Adipose tissue (tissue), 3 donors: ENCODE measurements around the gene TTL. TPM values are rescaled to one million over a fixed set of nuclear protein-coding genes. Genes with fewer than 3 reads are reported as not detected.
A peak's percentile ranks its signal among the peaks of the same experiment; 100 is the strongest.
"Not testable (repeated sequence)": the region's sequence is repeated elsewhere in the genome, so short reads cannot be mapped to it uniquely, and the experiment has no call there.

Experiments used
- H3K27ac ChIP-seq: one replicate; pipeline ENCODE4 v1.5.1; 2013; ENCODE audit warnings: low read depth, low read length
- WGBS, 3 donors: extraction: QIAGEN DNeasy Blood & Tissue Kit; methylation state at CpG; one replicate each; pipeline ENCODE4 v1.1.7; 2013; 5-methylcytosine and 5-hydroxymethylcytosine counted together
- polyA plus RNA-seq, 3 donors: library from polyadenylated mRNA; stranded (reverse); fragments of 200-250 nt; gene quantifications; one replicate each; pipeline ENCODE4 v1.2.3, GENCODE V29; 2013
- donor health status: healthy with polysubstance abuse.
- donor health status: Bipolar disorder and iron deficiency.
- donor health status: healthy.

The TTL gene
- polyA plus RNA-seq, 3 donors, result 3.7 to 10.8 (median 9.9) TPM

DNA sequence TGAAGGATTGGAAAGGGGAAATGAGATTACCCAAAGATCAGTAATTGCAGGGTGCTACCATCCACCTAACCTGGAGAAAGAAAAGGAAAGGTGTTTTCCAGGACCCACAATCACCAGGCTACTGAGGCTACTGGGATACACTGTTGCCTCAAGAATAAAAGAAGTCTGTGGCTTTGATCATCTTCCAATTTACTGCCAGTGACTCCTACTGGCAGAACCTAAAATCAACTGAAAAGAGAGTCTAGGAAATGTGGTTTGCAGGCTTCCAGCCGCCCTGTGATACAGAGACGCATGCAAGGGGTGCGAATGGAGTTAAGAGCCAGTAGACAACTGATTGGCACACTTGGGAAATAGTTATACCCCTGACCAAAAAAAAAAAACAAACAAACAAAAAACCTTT is 16.6 kb upstream of the TTL start:
- 63 to 80% (median 71%) methylated on average over 3 of the region's 3 CpGs for WGBS, 3 donors
- no peak overlapping the region for H3K27ac ChIP-seq

DNA sequence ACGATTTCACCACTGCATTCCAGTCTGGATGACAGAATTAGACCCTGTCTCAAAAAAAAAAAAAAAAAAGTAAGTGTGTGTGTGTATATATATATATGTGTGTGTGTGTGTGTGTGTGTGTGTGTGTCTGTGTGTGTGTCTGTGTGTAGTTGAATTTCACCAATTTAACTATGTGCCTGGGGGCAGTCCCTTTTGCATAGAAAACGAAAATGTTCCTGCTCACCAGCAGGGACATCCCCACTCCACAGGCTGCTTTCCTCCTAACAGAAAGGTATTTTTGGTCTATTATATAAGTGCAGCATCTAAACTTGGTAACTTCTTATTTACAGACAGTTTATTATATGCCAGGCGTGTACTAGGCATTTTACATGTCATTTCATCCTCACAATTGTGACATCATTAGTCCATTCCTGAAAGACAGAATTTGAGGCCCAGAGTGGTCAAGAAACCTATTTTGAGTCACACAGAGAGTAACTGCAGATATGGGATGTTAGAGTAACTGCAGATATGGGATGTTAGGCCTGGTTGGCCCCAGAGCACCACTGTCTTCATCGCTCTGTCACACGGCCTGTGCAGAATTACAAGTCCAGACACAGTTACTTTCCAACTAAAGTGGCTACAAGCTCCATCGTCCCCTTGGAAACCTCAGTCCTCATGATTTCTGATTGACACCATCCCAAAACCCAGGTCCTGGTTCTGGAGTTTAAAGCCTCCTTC is 9.3 kb upstream of the TTL start:
- no peak overlapping the region for H3K27ac ChIP-seq
- WGBS, 3 donors, result 87 to 88% (median 87%) methylated on average over 6 of the region's 6 CpGs

DNA sequence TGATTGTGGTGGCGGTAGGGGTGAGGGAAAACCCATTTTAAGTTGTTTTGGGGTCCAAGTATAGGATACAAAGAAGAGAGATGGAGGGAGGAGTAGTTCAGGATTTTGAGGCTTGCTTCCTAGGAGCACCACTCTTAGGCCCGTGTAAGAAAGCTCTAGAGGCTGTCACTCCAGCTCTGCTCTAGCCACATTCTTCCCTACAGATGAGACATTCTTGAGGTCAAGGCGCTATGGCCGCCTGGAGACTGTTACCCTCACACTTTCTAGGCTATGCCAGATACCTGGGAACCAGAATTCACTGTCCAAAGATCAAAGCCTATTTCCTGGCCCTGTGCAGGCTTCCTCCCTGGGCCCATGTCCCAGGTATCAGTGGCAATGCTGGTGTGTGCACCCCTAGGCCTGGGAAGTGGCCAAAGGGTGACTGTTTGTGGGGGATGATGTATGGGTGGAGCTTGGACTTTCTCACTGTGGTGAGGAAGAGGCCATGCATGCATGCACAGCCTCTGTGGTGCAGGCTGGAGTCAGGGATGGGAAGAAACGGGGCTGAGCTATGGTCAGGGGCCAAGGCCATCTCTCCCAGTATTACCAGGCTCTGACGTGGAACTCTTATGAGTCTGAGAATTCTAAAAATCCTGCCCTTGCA is 7.0 kb upstream of the TTL start:
- WGBS, 3 donors, result 73 to 84% (median 74%) methylated on average over 6 of the region's 6 CpGs
- no peak overlapping the region for H3K27ac ChIP-seq

DNA sequence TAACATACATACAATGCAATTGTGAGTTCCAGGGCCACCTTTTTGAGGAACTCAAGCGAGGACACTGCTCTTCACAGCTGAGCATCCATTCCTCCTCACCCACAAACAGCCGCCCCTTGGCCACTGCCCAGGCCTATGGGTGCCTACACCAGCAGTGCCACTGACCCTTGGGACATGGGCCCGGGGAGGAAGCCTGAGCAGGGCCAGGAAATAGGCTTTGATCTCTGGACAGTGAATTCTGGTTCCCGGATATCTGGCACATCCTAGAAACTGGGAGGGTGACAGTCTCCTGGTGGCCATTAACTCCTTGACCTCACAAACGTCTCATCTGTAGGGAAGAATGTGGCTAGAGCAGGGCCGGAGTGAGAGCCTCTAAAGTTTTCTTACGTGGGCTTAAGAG is 5.5 kb upstream of the TTL start:
- no peak overlapping the region for H3K27ac ChIP-seq
- WGBS, 3 donors, result 60 to 76% (median 72%) methylated on average over 7 of the region's 7 CpGs

DNA sequence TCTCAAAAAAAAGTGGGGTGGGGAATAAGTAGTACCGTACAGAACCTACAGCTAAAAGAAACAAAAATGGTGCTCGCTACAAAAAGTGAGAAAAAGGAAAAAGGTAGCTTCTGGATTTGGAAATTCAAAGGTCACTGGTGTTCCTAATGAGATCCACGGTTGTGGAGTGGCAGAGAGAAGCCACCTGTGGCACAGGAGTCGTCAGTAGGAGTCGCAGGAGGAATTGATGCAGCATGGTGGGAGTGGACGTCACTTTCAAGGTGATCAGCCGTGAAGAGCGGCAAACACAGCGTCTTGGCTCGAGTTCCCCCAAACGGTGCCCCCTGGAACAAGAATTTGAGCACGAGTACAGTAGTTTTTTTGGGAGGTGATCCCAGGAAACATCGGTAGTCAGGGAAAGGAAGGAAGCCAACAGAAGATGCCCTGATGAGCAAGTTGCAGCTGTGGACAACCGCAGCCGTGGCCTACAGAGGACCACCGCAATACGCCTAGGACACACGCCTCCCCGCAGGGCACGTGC is 1.4 kb upstream of the TTL start:
- 9 to 17% (median 14%) methylated on average over 20 of the region's 20 CpGs for WGBS, 3 donors
- no peak overlapping the region for H3K27ac ChIP-seq

DNA sequence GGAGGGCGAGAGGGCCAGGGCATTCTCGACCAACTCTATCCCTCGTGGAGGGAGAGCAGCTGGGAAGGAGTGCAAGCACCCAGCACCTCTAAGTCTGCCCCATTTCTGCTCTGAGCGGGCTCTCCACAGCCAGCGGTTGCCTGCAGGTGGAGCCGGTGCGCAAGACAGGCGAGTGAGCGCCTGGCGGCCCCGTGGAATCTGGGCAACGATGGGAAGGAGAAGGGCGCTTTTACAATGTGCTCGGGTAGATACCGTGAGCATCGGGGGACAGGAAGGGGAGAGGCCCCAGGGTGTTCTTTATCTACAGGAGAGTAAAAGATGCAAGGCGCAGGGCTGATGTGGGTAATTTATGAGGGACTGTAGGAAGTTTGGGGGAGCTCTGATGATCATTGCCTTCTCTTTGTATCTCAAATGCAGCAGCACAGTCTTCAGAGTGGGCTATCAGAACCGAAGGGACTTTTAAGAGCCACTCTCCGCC is 867 bp upstream of the TTL start:
- H3K27ac ChIP-seq, result no peak overlapping the region
- WGBS, 3 donors, result 0 to 1% (median 0%) methylated on average over 19 of the region's 19 CpGs

DNA sequence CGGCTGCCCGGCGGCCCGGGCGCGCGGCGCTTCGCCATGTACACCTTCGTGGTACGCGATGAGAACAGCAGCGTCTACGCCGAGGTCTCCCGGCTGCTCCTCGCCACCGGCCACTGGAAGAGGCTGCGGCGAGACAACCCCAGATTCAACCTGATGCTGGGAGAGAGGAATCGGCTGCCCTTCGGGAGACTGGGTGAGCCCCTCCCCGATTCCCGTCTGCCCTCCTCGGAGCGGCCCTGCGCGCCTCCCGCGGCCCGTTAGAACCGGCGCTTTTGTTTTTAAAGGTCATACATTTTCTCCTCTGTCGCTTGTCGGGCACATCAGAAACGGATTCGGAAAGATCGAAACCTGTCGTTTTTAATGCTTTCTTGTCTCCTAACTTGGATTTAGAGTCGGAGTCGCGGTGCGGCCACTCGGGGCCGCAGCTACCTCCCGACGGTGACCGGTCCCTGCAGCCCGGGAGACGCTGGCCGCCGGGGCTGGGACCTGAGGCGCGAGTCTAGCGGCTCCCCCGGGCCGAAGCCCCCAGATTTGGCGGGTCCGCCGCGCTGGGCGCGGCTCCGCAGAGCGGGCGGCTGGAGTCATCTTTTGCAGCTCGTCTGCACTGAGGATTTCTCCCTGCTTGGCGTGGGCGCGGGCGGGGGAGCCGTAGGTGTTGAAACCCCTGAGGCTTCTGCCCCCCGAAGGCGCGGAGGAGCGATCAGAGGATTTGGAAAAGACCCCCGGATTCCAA is 519 bp downstream of the TTL start:
- H3K27ac ChIP-seq, result peak overlapping the region; percentile 43
- WGBS, 3 donors, result 0 to 1% (median 0%) methylated on average over 68 to 77 of the region's 77 CpGs

DNA sequence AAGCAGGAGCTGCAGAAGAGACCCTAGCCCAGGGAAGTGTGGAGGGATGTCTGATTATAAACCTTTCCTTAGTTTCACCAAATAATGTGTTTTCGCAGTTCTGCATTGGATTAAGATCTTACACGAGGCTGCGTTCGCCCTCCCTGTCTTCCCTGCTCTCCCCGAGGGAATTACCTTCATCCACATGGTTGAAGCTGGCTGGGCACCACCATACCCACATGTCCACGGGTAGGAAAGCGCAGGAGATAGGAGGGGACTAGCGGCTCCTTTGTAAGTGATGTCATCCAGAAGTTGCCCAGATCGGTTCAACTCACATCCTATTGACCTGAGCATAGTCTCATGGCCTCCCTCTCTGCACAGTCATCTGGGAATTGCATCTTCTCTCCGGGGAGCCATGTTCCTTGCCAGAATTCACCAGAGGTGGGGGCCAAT is 1.1 kb downstream of the TTL start:
- no peak overlapping the region for H3K27ac ChIP-seq
- 9 to 16% (median 13%) methylated on average over 10 of the region's 10 CpGs for WGBS, 3 donors

DNA sequence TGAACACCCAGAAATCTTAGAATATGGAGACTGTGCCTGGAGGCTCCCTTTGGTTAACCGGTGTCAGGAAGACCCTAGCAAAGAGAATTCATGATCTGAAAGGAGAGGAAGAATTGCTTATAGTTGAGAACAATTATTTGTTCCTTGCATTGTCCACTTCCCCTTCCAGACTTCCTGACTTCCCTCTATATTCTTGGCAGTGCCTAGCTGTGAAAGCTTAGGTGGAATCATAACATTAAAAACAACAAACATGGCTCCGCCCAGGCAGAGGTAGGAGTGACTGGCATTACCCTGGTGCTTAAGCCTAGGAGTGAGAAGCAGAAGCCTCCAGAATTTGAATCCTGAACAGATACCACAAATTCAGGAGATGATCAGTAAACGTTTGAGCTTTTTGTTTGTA is 1.9 kb downstream of the TTL start:
- H3K27ac ChIP-seq, result no peak overlapping the region
- WGBS, 3 donors, result 74 to 87% (median 78%) methylated on average over 3 of the region's 3 CpGs

DNA sequence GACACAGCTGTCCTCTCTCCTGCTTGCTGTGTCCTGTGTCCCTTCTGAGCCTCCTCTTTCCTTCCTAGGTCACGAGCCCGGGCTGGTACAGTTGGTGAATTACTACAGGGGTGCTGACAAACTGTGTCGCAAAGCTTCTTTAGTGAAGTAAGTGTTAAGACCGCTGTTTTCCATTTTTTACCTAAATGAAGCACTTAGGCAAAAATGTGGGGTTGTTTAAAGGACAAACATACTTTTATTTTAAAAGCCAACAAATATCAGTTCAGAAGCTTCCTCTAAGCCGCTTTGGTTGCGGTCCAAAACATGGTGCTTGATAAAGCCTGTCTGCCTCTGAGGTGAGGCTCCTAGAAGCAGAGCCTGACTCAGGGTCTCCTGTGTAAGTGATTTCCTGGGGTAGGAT is 3.9 kb downstream of the TTL start:
- WGBS, 3 donors, result 89 to 93% (median 90%) methylated on average over 6 of the region's 6 CpGs
- H3K27ac ChIP-seq, result no peak overlapping the region

DNA sequence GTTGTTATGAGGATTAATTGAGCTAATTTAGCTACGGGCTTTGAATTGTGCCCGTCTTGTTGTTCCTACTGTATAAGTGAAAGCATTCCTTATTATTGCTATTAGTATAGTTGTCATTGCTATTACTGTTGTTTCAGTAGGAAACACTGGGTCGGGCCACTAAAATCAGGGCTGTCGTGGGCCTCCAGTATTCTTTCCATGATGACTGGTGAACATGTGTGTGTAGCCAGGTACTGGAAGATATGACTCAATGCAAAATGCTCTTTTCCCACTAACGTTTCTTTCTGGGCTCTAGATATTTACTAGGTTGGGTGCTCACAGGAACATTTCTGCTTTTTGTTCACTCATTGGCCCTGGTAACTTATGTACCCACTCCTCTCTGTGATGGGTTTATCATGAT is 4.9 kb downstream of the TTL start:
- H3K27ac ChIP-seq, result no peak overlapping the region
- whole genome bisulfite sequencing, 3 donors, result 87 to 93% (median 88%) methylated on average over 5 of the region's 5 CpGs

DNA sequence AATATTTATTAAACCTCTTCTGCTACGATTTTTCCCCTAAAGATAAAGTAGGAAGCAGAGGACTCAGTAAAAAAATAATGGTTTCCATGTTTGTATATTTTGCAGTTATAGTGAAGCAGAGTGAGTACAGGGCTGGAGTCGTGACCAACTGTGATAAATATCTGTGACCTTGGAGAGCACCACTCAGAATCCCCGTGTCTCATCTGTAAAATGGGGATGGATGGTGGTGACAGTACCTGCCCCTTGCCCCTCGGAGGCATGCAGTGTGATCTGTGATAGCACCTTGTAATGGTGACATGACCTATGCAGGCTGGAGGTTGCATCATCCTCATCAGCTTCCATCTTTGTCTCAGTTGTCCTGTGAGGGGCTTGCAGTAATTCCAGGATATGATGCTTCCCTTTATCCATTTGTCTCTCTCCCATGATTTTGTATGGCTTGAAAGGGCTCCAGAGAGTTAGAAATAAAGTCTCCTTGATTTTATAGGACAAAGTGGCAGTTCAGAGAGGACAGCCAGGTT is 5.5 kb downstream of the TTL start:
- no peak overlapping the region for H3K27ac ChIP-seq
- 79 to 89% (median 85%) methylated on average over 4 of the region's 4 CpGs for WGBS, 3 donors

DNA sequence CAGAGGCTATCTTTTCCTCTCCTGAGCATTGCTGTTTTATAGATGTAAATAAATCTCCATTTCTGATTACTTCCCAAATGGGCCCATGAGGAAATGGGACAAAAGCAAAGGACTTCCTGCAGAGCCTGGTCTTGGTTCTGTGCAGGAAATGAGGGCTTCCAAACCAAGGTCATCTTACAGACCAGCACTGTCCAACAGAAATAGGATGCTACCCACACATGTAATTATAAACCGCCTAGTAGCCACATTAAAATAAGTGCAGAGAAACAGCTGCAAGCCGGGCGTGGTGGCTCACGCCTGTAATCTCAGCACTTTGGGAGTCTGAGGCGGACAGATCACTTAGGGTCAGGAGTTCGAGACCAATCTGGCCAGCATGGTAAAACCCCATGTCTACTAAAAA is 6.2 kb downstream of the TTL start:
- H3K27ac ChIP-seq, result no peak overlapping the region
- 60 to 89% (median 74%) methylated on average over 6 of the region's 6 CpGs for WGBS, 3 donors

DNA sequence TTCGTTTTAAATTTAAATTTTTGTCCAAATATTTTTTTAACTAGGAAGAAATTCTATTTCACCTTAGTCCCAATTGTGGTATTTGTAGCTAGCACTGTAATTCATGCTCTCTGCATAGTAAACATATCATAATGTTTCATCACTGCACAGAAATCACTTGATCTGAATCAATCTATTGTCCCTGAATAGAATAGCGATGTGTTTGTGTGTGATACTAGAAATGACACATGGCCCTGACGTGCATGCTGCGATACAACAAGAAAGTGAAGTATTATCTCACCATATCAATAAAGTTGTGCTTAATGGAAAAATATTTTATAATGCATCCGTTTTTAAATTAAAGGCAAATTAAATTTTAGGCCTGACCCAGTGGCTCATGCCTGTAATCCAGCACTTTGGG is 10.0 kb downstream of the TTL start:
- no peak overlapping the region for H3K27ac ChIP-seq
- WGBS, 3 donors, result 92 to 96% (median 96%) methylated on average over 5 of the region's 5 CpGs

DNA sequence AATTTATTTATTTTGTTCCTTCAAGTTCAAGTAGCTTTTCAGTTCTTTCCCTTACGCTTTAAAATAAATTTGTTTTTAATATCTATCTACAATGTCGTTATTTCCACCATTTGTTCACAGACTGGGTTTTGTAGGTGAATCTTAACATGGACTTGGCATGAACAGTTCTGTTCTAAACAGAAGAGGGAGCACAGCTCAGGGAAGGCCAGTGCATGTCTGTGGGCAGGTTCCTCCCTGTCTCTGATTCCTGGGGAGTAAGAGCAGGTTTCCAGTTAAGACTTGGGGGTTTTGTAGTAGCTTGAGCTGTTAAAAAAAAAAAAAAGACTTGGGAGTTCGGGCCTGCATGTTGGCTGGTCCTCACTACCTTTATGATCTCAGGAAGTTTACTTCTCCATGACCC is 11.1 kb downstream of the TTL start:
- 83 to 93% (median 88%) methylated on average over 3 of the region's 3 CpGs for WGBS, 3 donors

DNA sequence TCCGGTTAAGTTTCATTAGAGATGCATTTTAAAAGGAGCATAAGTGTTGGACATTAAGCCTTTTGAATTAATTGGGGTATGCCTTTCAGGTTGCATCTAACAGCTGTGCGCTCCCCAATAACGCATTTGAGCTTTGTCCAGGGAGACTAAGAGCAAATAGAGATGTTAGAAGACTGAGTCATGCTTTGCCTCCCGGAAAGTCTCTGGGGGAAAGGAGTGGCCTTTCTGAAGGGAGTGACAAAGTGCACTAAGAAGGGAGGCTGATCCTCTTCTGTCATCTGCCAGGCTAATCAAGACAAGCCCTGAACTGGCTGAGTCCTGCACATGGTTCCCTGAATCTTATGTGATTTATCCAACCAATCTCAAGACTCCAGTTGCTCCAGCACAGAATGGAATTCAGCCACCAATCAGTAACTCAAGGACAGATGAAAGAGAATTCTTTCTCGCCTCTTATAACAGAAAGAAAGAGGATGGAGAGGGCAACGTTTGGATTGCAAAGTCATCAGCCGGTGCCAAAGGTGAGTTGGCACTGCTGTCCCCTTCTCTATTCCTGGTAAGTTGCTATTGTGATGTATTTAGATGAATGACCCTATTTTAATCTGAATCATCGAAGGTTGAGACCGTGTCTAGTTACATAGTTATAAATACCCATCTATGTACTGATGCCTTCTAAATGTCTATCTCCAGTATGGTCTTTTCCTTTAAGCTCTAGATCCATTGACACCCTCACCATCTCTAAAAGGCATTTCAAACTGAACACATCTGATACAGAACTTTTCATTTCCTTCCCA is 12.1 kb downstream of the TTL start:
- H3K27ac ChIP-seq, result no peak overlapping the region
- WGBS, 3 donors, result 74 to 78% (median 75%) methylated on average over 9 of the region's 9 CpGs

More for the DNA sequence above, 11.1 kb downstream of the TTL start:
- H3K27ac ChIP-seq, result no peak overlapping the region

DNA sequence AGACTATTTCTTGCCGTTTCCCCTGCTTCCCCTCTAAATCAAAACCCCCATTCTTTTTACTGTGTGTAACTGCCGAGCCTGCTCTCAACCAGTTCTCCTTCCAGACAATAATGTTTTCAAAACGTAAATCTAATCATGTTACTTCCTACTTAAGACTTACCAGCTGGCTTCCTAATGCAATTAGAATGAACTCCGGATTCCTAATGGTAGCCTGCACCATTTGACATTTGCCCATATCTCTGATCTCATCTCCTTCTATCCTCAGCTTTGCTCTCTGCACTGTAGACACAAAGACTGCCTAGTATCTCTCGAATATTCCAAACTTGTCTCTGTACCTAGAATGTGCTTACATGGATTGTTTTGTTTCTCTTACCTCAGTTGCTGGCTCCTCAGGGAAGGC is 12.9 kb downstream of the TTL start:
- WGBS, 3 donors, result 75 to 91% (median 80%) methylated on average over 5 of the region's 5 CpGs
- H3K27ac ChIP-seq, result no peak overlapping the region

DNA sequence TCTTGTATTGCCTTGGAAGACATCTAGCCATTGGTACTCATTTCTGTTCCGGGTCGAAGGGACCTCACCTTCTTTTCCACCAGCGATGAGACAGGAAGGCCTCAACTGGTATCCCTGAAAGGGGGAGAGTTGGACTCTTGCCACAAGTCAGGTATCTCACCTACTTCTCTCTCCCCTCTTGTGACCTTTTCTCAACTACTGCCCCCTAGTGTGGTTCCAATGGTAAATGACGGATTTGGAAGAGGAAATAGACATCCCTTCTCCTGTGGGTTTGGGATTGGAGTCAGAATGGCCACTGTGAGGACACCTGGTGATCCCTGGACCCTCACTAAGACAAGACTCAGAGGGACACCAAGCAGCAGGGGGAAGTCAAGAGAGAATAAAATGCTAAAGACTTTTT is 13.9 kb downstream of the TTL start:
- WGBS, 3 donors, result 74 to 94% (median 93%) methylated on average over 4 of the region's 4 CpGs

More for the DNA sequence above, 13.9 kb downstream of the TTL start:
- not testable (repeated sequence) for H3K27ac ChIP-seq
